GM20431 (cell line): ENCODE results near the gene RGS9.
"Not testable (repeated sequence)": the region's sequence is repeated elsewhere in the genome, so short reads cannot be mapped to it uniquely, and the experiment has no call there.

Experiments used
- in situ Hi-C: fragments of 300-500 bp; cut with MseI, MboI; formaldehyde crosslinking; loops from one replicate; pipeline ENCODE4 v1.15.0; 2020; ENCODE audit warnings: low sequenced_read_pairs; ENCODE audit not compliant: unreplicated experiment

The RGS9 gene

DNA sequence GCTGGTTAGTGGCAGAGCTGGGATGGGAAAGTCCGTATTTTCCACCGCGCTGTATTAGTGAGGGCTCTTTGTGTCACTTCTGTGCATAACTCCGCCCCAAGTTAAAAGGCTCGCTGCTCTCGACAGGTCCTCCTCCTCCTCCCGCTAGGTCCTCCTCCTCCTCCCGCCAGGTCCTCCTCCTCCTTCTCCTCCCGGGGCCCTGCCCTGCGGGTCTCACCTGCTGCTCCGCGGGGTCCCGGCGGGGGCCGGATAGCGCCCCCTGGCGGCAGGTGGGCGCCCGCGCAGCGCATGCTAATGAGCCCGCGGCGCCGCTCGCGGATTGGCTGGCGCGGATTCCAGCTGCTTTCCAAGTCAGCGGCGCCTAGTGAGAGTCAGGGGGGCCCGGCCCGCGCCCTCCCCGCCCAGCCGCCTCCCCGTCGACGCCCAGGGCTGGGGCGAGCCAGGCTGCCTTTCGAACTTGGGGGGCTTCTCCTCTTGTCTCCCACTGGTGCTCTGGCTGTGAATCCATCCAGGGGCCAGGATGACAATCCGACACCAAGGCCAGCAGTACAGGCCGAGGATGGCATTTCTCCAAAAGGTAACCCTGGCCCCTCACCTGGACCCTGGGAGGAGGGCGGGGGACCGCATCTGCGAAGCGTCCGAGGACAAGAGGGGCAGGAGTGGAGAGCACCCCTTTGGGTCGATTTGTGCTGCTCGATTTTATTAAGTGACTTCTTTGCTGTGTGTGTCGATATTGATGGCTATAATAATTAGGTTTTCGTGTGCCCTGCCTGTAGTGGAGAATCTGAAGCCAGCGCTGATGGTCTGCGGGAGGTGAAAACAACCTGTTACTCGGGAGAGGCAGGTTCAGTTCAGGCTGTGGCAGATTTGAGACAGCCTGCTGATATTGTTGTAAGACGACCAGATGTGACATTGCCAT is at the start of gene RGS9:
TSS of gene RGS9 (plus strand) at position 350 of the 919 bp plus-strand sequence. CDS start at position 521, 171 bp downstream.
- in situ Hi-C loops, result no loop called here

DNA sequence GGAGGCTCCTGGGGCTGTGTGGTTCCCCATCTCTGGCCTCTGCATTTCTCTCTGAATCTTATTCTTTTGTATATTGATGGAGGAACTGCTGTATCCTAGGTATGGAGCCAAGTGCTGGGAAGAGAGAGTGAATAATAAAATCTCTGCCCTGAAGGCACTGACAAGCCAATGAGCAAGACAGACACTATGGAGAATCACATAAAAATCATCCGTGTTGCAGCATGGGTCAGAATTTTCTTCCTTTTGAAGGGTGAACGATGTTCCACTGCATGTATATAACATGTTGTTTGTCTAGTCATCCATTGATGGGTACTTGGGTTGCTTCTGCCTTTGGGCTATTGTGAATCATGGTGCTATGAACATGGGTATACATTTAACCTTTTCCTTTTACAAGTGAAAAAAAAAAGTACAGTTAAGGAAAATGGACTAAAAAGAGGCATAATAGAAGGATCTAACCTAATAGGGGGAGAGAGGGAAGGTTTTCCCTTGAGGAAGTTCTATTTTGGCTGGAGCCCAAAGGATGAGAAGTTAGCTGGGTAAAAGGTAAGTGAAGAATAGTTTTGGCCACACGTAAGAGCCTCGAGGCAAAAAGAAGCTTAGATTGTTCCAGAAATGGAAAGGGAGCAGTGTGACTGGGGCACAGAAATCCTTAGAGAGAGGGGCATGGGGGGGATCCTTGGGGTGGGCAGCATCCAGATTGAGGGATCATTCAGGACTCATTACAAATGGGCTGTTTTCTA is 48.4 kb upstream of the RGS9 start:
- in situ Hi-C loops, result no loop called here

DNA sequence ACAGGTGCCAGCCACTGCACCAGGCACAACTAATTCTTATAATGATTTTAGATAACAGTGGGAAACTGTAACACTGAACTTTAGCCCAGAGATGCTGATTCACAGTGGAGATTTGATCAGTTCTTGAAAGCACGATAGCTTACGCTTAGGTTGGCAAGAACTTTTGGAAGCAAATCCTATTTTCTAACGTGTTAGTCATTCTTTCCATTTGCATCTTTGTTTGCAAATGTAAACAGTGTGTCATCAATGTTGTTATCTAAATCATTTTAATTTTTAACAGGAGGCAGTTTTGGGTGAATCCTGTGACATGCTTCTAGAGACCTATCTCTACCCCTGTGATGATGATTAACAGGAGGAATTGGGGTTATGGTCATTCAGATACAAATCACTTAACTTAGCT is 44.9 kb upstream of the RGS9 start:
- in situ Hi-C loops, result no loop called here

DNA sequence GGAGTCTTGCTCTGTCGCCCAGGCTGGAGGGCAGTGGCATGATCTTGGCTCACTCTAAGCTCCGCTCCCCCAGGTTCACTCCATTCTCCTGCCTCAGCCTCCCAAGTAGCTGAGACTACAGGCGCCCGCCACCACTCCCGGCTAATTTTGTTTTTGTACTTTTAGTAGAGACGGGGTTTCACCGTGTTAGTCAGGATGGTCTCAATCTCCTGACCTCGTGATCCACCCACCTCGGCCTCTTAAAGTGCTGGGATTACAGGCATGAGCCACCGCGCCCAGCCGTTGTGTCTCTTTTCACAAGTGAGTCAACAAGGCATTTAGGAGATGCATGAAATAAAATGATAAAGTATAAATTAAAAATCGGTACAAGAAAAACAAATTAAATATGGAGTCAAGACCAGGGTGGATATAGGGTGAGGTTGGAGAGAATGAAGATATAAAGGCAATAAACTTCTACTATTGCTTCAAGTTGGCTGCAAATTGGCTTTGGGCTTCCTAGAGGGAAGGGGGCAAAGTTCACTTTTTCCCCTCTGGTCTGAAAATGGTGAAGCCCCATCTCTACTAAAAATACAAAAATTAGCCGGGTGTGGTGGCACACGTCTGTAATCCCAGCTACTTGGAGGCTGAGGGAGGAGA is 44.3 kb upstream of the RGS9 start:
- in situ Hi-C loops, result not testable (repeated sequence)

DNA sequence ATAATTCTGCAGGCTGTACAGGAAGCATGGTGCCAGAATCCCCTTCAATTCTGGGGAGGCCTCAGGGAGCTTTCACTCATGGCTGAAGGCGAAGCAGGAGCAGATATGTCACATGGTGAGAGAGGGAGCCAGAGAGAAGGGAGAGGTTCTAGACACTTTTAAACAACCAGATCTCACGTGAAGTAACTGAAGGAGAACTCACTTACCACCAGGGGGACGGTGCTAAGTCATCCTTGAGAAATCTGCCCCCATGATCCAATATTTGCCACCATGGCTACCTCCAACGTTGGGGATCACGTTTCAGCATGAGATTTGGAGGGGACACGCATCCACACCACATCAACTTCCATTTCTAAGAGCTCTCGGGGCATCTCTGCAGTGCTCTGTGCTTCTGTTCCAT is 43.2 kb upstream of the RGS9 start:
- in situ Hi-C loops, result no loop called here

DNA sequence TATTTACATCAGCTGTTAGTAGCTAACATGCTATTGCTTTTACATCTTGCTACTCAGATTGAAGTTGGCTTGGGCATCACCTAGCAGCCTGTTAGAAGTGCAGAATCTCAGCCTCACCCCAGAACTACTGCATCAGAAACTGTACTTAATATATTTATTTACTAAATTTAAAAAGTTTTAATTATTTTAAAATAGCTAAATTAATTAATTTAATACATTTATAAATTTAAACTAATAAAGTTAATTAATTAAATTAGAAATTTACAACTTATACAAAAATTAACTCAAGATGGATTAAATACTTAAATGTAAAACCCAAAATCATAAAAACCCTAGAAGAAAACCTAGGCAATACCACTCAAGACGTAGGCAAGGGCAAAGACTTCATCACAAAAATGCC is 41.7 kb upstream of the RGS9 start:
- in situ Hi-C loops, result no loop called here

DNA sequence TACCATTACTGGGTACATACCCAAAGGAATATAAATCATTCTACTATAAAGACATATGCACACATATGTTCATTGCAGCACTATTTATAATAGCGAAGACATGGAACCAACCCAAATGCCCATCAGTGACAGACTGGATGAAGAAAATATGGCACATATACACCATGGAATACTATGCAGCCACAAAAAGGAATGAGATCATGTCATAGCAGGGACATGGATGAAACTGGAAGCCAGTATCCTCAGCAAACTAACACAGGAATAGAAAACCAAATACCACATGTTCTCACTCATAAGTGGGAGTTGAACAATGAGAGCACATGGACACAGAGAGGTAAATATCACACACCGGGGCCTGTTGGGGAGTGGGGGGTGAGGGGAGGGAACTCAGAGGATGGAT is 40.8 kb upstream of the RGS9 start:
- in situ Hi-C loops, result not testable (repeated sequence)

DNA sequence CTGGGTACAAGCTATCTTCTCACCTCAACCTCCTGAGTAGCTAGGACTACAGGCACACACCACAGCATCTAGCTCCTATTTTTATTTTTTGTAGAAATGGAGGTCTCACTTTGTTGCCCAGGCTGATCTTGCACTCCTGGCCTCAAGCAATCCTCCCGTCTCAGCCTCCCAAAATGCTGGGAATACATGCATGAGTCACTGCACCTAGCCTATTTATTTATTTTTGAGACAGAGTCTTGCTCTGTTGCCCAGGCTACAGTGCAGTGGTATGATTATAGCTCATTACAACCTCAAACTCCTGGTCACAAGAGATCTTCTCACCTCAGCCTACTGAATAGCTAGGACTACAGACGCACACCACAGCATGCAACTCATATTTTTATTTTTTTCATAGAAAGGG is 40.1 kb upstream of the RGS9 start:
- in situ Hi-C loops, result no loop called here

DNA sequence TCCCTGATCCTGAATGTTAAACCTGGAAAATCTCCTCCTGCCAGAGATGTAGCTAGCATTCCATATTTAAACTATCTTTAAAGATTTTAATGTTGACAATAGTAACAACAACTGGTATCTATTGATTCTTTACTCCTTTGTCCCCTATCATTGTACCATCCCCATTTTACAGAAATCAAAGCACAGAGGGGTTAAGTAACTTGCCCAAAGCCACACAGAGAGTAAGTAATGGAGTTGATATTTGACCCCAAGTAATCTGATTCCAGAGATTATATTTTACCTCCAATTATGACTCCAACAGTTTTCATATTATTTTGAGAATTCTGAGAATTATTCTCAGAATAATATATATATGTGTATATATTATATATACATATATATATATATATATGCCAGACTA is 37.7 kb upstream of the RGS9 start:
- in situ Hi-C loops, result no loop called here

DNA sequence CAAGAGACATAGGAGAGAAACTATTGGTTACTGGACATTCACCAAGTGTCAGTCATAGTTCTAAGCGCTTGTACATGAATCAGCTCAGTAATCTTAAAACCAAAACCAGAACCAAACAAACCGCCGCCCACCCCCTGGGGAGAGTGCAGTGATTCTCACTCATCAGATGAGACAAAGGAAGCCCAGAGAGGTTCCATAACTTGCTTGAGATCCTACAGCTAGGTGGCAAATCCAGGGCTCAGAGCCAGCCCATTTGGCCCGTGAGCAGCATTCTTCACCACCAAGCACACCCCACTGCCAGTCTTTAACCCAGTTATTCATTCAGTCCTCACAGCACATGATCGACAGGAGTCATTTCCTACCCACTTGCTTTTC is 37.2 kb upstream of the RGS9 start:
- in situ Hi-C loops, result no loop called here

DNA sequence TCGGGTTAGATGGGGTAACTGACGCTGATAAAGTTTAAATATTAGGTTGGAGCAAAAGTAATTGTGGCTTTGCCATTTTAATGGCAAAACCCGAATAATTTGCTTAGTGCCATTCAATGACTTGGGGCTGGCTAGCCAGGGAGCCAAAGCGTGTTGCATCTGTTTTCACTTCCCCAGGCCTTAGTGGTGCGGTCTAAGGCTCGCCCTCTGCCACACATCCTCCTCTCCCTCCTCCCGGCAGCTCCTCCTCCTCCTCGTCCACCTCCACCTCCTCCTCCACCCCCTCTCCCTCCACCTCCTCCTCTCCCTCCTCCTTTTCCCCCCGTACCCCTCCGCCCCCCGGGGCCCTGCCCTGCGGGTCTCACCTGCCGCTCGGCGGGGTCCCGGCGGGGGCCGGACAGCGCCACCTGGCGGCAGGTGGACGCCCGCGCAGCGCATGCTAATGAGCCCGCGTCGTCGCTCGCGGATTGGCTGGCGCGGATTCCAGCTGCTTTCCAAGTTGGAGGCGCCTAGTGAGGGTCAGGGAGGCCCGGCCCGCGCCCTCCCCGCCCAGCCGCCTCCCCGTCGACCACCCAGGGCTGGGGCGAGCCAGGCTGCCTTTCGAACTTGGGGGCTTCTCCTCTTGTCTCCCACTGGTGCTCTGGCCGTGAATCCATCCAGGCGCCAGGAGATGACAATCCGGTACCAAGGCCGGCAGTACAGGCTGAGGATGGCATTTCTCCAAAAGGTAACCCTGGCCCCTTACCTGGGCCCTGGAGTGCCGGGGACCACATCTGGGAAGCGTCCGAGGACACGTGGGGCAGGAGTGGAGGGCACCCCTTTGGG is 36.6 kb upstream of the RGS9 start:
- in situ Hi-C loops, result no loop called here

DNA sequence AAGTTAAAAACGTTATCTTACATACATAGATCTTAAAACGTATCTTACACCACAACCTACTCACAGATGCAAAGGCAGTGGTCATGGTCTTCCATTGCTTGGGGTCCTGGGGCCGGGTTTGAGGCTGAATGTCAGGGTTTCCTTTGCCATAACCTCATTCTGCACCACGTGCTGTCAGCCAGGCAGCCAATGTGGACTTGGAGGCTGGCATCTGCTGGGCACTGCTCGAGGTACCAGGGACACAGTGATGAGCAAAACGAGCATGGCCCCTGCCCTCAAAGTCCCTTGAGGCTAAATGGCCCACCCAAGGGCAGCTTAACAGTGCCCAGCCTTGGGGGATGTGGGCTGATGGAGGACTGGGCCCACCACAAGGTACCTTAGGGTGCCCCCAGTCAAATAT is 35.8 kb upstream of the RGS9 start:
- in situ Hi-C loops, result no loop called here

DNA sequence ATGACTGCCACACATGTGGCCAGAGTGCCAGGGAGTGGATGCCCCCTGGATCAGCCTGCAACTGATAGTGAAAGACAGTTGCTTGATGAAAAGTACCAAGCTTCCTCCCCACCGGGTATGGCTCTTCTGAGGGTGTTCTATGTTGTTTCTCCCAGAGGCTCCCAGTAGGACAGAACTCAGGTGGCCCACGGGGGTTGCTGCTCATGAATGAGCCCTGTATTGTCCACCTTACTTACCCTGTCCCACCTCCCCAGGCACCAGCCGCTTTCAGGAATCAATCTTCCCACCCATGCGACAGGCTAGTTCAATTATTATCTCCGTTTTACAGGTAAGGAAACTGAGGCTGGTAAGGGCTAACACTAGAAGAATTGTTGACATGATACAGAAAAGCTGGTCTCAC is 34.9 kb upstream of the RGS9 start:
- in situ Hi-C loops, result no loop called here

DNA sequence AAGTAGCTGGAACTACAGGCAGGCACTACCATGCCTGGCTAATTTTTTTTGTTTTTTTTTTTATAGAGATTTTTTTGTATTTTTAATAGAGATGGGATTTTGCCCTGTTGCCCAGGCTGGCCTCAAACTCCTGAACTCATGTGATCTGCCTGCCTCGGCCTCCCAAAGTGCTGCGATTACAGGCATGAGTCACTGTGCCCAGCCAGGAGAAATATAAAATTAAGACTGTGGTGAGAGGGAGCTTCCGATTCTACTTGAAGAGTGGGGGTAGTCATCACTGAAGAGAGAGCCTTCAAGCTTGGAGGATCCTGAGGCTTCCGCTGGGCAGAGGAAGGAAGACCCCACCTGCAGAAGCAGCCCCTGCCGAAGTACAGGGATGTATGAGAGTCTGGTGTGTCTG is 34.4 kb upstream of the RGS9 start:
- in situ Hi-C loops, result no loop called here

DNA sequence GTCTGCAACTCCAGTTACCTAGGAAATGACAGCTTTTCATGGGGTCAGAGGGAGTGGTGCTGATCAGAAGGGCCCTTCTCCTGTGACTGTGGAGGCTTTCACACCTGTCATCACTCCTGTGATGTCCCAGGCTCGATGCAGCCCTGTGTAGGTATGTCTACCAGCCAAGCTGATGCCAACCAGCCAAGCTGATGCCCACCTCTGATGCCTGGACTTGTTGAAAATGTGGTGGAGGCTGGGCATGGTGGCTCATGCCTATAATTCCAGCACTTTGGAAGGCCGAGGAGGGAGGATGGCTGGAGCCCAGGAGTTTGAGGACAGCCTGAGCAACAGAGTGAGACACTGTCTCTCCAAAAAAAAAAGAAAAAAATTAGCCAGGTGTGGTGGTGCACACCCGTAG is 33.7 kb upstream of the RGS9 start:
- in situ Hi-C loops, result no loop called here

DNA sequence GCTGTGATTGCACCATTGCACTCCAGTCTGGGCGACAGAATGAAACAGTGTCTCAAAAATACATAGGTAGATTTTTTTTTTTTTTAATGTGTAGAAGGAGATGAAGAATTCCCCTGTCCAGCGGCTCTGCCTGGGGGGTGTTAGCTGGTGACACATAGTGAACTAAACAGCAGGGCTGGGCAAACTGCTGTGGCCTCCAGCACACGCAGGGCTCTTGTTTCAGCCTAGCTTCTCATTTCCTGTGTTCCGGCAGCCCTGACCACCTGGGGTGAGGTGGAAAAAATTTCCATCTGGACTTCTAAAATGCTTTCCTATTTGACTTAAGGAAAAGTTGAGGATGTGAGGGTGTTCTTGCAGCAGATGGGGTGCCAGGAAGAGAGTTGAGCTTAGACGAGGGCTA is 33.3 kb upstream of the RGS9 start:
- in situ Hi-C loops, result no loop called here

DNA sequence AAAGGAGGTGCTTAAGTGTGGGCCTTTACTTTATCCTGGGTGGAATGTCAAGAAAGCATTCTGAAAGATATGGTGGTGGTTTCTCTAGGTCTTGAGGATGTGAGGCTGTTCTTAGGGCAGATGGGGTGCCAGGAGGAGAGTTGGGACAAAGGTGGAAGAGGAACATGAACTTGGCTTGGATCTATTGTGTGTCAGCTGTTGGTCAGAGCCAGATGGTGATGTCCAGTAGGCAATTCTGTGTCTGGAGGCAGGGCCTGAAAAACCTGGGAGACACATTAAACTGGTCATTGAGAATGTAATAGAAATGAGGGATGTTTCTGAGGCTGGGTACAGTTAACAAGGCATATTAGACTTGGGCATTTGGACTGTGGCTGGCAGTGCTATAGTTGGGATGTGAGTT is 32.6 kb upstream of the RGS9 start:
- in situ Hi-C loops, result no loop called here

DNA sequence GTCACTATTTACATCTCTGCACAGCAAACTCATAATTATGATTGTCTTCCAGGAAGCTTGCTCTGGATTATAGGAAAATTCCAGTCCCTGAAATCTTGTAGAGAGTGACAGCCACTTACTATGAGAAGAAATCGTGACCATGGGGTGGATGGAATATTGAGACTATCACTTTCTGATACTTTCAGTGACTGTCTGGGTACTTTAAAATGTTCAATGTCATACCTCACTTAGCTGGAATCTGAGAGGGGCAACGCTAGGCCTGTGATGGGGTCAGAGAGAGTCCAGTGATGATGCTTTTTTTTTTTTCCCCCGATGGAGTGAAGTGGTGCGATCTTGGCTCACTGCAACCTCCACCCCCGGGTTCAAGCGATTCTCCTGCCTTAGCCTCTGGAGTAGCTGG is 32.2 kb upstream of the RGS9 start:
- in situ Hi-C loops, result no loop called here

DNA sequence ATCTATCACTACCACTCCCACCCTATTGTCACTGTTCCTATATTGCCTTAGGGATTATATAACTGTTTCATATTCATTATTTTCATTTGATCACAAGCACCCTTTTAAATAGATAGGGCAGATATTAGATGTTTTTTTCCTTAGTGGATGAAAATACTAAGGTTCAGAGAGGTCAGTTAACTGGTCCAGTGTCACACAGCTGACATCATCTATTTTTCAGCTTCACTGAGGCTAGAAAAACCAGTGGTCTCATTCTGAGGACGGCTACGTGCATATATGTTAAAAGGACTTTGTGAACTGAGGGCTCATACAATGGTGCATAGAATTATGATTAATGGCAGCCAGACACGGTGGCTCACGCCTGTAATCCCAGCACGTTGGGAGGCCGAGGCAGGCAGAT is 29.0 kb upstream of the RGS9 start:
- in situ Hi-C loops, result no loop called here

DNA sequence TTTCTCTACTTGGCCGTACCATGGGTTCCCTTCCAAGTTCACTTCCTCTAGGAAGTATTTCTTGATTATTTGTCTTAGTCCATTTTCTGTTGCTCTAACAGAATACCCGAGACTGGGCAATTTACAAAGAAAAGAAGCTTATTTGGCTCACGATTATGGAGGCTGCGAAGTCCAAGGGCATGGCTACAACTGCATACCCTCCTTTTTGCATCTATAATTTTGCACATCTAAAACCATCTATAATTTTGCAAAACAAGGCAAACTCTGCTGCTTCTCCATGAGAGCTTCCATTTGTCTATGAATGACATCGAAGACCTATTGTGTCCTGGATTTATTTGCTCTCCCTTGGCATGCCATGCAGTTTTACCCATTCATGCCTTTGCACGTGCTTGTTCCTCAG is 27.6 kb upstream of the RGS9 start:
- in situ Hi-C loops, result no loop called here
